HEK293T (cell line): ENCODE data around the gene ASIC3.
"Not testable (repeated sequence)": the region's sequence is repeated elsewhere in the genome, so short reads cannot be mapped to it uniquely, and the experiment has no call there.

Source experiments
- ARNT ChIP-seq: fragments of 450-650 bp; IDR thresholded peaks from 2 replicates; pipeline ENCODE4 v1.6.1; 2017; ENCODE audit warnings: mild to moderate bottlenecking
- BHLHE40 ChIP-seq: fragments of 450-650 bp; IDR thresholded peaks from 2 replicates; pipeline ENCODE4 v1.6.1; 2016; ENCODE audit warnings: mild to moderate bottlenecking, moderate library complexity, borderline replicate concordance
- FOXK2 ChIP-seq: fragments of 450-650 bp; IDR thresholded peaks from 2 replicates; pipeline ENCODE4 v1.6.1; 2016; ENCODE audit warnings: mild to moderate bottlenecking
- HDGF ChIP-seq: fragments of 450-650 bp; IDR thresholded peaks from 2 replicates; pipeline ENCODE4 v1.6.1; 2017; ENCODE audit warnings: antibody characterized with exemption, borderline replicate concordance
- SP1 ChIP-seq: fragments of 450-650 bp; IDR thresholded peaks from 2 replicates; pipeline ENCODE4 v1.6.1; 2017
- TF ChIP-seq, protein P1 (sequence below): fragments of 450-650 bp; IDR thresholded peaks from 2 replicates; pipeline ENCODE4 v1.6.1; 2016

DNA sequence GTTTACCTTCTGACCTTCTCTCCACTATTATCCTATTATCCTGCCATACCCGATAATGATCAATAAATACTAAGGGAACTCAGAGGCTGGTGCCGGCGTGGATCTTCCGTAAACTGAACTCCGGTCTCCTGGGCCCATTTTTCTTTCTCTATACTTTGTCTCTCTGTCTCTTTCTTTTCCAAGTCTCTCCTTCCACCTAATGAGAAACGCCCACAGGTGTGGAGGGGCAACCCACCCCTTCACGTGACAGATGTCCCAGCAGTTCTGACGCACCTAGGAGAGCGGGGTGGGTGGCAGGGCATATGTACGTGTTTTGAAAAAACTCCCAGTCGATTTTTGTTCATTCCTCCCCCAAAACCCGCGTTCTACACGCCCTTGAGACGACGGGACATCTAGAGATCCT, 20.6 kb upstream of the ASIC3 start:
- not testable (repeated sequence) for TF ChIP-seq SP1, HDGF, BHLHE40, FOXK2, ARNT
- TF ChIP-seq, protein P1, sequence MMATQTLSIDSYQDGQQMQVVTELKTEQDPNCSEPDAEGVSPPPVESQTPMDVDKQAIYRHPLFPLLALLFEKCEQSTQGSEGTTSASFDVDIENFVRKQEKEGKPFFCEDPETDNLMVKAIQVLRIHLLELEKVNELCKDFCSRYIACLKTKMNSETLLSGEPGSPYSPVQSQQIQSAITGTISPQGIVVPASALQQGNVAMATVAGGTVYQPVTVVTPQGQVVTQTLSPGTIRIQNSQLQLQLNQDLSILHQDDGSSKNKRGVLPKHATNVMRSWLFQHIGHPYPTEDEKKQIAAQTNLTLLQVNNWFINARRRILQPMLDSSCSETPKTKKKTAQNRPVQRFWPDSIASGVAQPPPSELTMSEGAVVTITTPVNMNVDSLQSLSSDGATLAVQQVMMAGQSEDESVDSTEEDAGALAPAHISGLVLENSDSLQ = not testable (repeated sequence)
